ENCODE data around the gene VDAC1. TPM values are rescaled to one million over a fixed set of nuclear protein-coding genes. Genes with fewer than 3 reads are reported as not detected.

The VDAC1 gene
- total and polyA plus RNA-seq, 2 experiments from 2014 or later, result 216 to 282 TPM

- Histone ChIP-seq H3K9me2 (replicated peaks; ENCODE audit: insufficient read depth) (no peaks in the 10 kb centered on the region), H3K4me1 (ENCODE audit: insufficient read depth) (peaks cover 8% of the 10 kb centered on the region), H3K4me2 (no peak overlapping the region), H3K36me3 (replicated peaks; ENCODE audit: insufficient read depth, low read depth) (no peaks in the 10 kb centered on the region), H3K27me3 (no peaks in the 10 kb centered on the region), H3K27ac (no peak overlapping the region), H2AFZ (no peak overlapping the region), H4K20me1 (ENCODE audit: insufficient read depth, poor library complexity, severe bottlenecking) (no peaks in the 10 kb centered on the region), H3K79me2 (no peaks in the 10 kb centered on the region), H3K9me3 (ENCODE audit: low read depth) (no peaks in the 10 kb centered on the region), H3K4me3 (no peak overlapping the region)
- TF ChIP-seq, protein P1, sequence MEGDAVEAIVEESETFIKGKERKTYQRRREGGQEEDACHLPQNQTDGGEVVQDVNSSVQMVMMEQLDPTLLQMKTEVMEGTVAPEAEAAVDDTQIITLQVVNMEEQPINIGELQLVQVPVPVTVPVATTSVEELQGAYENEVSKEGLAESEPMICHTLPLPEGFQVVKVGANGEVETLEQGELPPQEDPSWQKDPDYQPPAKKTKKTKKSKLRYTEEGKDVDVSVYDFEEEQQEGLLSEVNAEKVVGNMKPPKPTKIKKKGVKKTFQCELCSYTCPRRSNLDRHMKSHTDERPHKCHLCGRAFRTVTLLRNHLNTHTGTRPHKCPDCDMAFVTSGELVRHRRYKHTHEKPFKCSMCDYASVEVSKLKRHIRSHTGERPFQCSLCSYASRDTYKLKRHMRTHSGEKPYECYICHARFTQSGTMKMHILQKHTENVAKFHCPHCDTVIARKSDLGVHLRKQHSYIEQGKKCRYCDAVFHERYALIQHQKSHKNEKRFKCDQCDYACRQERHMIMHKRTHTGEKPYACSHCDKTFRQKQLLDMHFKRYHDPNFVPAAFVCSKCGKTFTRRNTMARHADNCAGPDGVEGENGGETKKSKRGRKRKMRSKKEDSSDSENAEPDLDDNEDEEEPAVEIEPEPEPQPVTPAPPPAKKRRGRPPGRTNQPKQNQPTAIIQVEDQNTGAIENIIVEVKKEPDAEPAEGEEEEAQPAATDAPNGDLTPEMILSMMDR (IDR thresholded peaks at IDR 0.05; ENCODE audit: poor library complexity), result no peak
- TF ChIP-seq EZH2 (IDR thresholded peaks at IDR 0.05; ENCODE audit: borderline replicate concordance) (no peak), EZH2phosphoT487 (IDR thresholded peaks at IDR 0.05; ENCODE audit: low read depth, severe bottlenecking, unreplicated experiment) (no peak)
- WGBS (ENCODE audit: low lambda C conversion rate, missing lambda C conversion rate), result 90% methylated on average over 5 of the region's 5 CpGs
- no peak for DNase-seq (ENCODE audit: low spot score)
Observed at GRCh38 chr5:133934311-133934710, 70.5 kb downstream of the VDAC1 start.

DNA sequence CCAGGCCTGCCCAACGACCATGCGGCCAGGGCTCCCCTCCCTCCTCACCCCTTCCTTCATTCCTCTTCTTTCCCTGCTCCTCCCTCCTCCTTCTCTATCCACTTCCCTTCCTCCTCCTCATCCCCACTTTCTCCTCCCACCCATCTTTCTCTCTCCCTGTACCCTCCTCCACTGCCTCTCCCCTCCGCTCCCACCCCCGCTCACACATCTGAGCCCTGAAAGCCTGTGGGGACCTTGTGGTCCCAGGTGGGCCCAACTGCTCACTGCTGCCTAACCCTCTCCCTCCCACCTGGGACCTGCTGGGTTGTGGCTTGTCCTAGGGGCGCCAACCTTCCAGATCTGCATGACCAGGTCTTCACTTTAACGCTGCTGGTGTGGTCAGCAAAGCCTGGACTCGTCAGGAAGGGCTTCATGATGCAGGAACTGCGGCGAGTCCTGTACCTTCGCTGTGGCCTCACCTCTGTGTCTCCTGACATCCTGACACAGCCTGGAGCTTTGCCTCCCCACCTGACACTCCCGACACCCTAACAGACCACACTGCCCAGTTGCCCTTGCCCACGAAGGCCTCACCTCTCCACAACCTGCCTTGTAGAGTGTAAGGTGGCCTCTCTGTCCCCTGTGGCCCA is 71.0 kb downstream of the VDAC1 start:
- H3K9me3 ChIP-seq (ENCODE audit: low read depth), result no peaks in the 10 kb centered on the region

DNA sequence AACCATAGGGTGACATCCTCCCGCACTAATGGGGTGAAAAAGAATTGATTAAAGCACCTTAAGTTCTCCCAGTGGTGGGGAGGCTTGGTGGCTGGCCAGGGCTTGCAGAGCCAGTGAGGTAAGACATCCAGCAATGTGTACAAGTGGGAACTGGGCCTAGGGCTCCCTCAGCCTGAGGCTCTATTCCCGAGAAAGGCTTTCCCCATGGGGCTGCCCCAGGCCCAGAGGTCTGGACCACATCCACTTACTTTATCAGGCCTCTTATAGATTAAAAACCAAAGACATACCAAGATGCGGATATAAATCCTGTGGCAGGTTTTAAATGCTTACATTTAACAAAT is 71.6 kb downstream of the VDAC1 start:
- 50% methylated on average over 3 of the region's 3 CpGs for WGBS (ENCODE audit: low lambda C conversion rate, missing lambda C conversion rate)
- no peaks in the 10 kb centered on the region for H3K9me2 ChIP-seq (replicated peaks; ENCODE audit: insufficient read depth)
- H3K9me3 ChIP-seq (ENCODE audit: low read depth), result no peaks in the 10 kb centered on the region
- DNase-seq (ENCODE audit: low spot score), result no peak
- H3K27me3 ChIP-seq, result no peaks in the 10 kb centered on the region
- TF ChIP-seq, protein P1 (IDR thresholded peaks at IDR 0.05; ENCODE audit: poor library complexity), result no peak
- TF ChIP-seq EZH2phosphoT487 (IDR thresholded peaks at IDR 0.05; ENCODE audit: low read depth, severe bottlenecking, unreplicated experiment) (no peak), EZH2 (IDR thresholded peaks at IDR 0.05; ENCODE audit: borderline replicate concordance) (no peak)
- H3K4me1 ChIP-seq (ENCODE audit: insufficient read depth), result peaks cover 5% of the 10 kb centered on the region
- no peak overlapping the region for H2AFZ ChIP-seq
- H3K4me2 ChIP-seq, result no peak overlapping the region
- H3K36me3 ChIP-seq (replicated peaks; ENCODE audit: insufficient read depth, low read depth), result no peaks in the 10 kb centered on the region
- no peak overlapping the region for H3K4me3 ChIP-seq
- no peaks in the 10 kb centered on the region for H4K20me1 ChIP-seq (ENCODE audit: insufficient read depth, poor library complexity, severe bottlenecking)
- no peaks in the 10 kb centered on the region for H3K79me2 ChIP-seq
- no peak overlapping the region for H3K27ac ChIP-seq

More for the DNA sequence above, 71.0 kb downstream of the VDAC1 start:
- no peaks in the 10 kb centered on the region for H3K9me2 ChIP-seq (replicated peaks; ENCODE audit: insufficient read depth)
- 88% methylated on average over 9 of the region's 12 CpGs for WGBS (ENCODE audit: low lambda C conversion rate, missing lambda C conversion rate)
- no peak overlapping the region for H3K27ac ChIP-seq
- no peaks in the 10 kb centered on the region for H3K79me2 ChIP-seq
- H3K4me2 ChIP-seq, result no peak overlapping the region
- H2AFZ ChIP-seq, result no peak overlapping the region
- H3K4me3 ChIP-seq, result no peak overlapping the region
- no peak for DNase-seq (ENCODE audit: low spot score)
- H3K27me3 ChIP-seq, result no peaks in the 10 kb centered on the region
- TF ChIP-seq EZH2 (IDR thresholded peaks at IDR 0.05; ENCODE audit: borderline replicate concordance) (no peak), EZH2phosphoT487 (IDR thresholded peaks at IDR 0.05; ENCODE audit: low read depth, severe bottlenecking, unreplicated experiment) (no peak)
- TF ChIP-seq, protein P1 (IDR thresholded peaks at IDR 0.05; ENCODE audit: poor library complexity), result no peak
- H3K36me3 ChIP-seq (replicated peaks; ENCODE audit: insufficient read depth, low read depth), result no peaks in the 10 kb centered on the region
- no peaks in the 10 kb centered on the region for H4K20me1 ChIP-seq (ENCODE audit: insufficient read depth, poor library complexity, severe bottlenecking)
- H3K4me1 ChIP-seq (ENCODE audit: insufficient read depth), result peaks cover 8% of the 10 kb centered on the region
